Naive B cell (primary cell): ENCODE results near the gene EEIG1. TPM values are rescaled to one million over a fixed set of nuclear protein-coding genes. Genes with fewer than 3 reads are reported as not detected.
A peak's percentile ranks its signal among the peaks of the same experiment; 100 is the strongest.

Experiments
- ATAC-seq, 2 donors: fragments of 150-1000 bp; cut with Tn5 transposase; 2 replicates each; pipeline ENCODE4 v1.10.0; 2021; ENCODE audit warnings: low read depth in 2 of 2, mild to moderate bottlenecking in 2 of 2, moderate library complexity in 2 of 2
- DNase-seq: peaks from one replicate; pipeline ENCODE4 v3.0.0; 2022
- H3K27ac Mint-ChIP-seq, 6 donors: one replicate each; pipeline ENCODE4 v1.8.0; 2020 to 2022; ENCODE audit warnings: mild to moderate bottlenecking in 6 of 6, mixed read lengths in 6 of 6, moderate library complexity in 5 of 6, inconsistent platforms in 2 of 6
- H3K27me3 Mint-ChIP-seq, 3 donors: one replicate each; pipeline ENCODE4 v1.8.0; 2021 to 2022; ENCODE audit warnings: mixed read lengths in 3 of 3, mild to moderate bottlenecking in 1 of 3
- H3K36me3 Mint-ChIP-seq, 2 donors: one replicate each; pipeline ENCODE4 v1.8.0; 2020 to 2022; ENCODE audit warnings: mixed read lengths in 2 of 2, inconsistent platforms in 1 of 2, mild to moderate bottlenecking in 1 of 2
- H3K4me1 Mint-ChIP-seq, 3 donors: one replicate each; pipeline ENCODE4 v1.8.0; 2020 to 2022; ENCODE audit warnings: mixed read lengths in 3 of 3, inconsistent platforms in 1 of 3, mild to moderate bottlenecking in 1 of 3, moderate library complexity in 1 of 3
- H3K4me3 Mint-ChIP-seq, 8 donors: one replicate each; pipeline ENCODE4 v1.8.0; 2020 to 2022; ENCODE audit warnings: mild to moderate bottlenecking in 8 of 8, mixed read lengths in 8 of 8, moderate library complexity in 8 of 8, inconsistent platforms in 2 of 8
- H3K9me3 Mint-ChIP-seq, 7 donors: one replicate each; pipeline ENCODE4 v1.8.0; 2020 to 2022; ENCODE audit warnings: mixed read lengths in 7 of 7, mild to moderate bottlenecking in 5 of 7, inconsistent platforms in 2 of 7, moderate library complexity in 1 of 7
- polyA plus RNA-seq, 6 donors: library from polyadenylated mRNA; unstranded; fragments of 300-500 nt; fragmentation: Illumina TruSeq; gene quantifications; one replicate each; pipeline ENCODE4 v1.2.3, GENCODE V29; 2021; ENCODE audit warnings: low read depth in 6 of 6

EEIG1 gene
- polyA plus RNA-seq, 6 donors from 2014 or later = 12.3 to 36.9 (median 21.6) TPM

DNA sequence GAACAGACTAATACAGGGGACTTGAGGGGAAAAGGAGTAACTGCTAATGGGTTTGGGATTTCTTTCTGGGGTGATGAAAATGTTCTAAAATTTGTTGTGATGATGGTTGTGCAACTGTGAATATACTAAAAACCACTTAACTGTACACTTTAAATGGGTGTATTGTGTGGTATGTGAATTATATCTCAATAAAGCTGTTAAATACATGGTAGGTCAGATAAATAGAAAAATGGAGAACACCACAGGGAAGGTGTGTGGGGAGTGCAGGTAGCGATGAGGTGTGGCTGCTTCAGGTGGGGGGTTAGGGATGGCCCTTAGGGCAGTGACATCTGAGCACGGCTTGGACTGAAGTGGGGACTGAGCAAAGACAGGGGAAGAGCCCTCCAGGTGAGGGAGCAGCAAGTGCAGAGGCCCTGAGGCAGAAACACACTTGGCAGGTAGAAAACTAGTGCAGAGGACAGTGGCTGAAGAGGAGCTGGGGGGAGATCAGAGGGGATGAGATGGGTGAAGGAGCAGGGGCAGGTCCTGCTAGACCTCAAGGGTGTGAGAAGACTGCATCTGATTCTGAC is 20.9 kb downstream of the EEIG1 start:
- no peak for ATAC-seq
- Mint-ChIP-seq H3K27ac (peak overlapping the region; percentile 58 to 90 (median 78)), H3K9me3 (no peaks in the 10 kb centered on the region), H3K27me3 (no peaks in the 10 kb centered on the region), H3K4me3 (peak overlapping the region in 3 of 8 donors; percentile 4 to 33 (median 18)), H3K4me1 (peaks cover 48 to 90% (median 67%) of the 10 kb centered on the region in 3 donors), H3K36me3 (peaks cover 0 to 9% of the 10 kb centered on the region in 2 donors)
- DNase-seq = no peak

DNA sequence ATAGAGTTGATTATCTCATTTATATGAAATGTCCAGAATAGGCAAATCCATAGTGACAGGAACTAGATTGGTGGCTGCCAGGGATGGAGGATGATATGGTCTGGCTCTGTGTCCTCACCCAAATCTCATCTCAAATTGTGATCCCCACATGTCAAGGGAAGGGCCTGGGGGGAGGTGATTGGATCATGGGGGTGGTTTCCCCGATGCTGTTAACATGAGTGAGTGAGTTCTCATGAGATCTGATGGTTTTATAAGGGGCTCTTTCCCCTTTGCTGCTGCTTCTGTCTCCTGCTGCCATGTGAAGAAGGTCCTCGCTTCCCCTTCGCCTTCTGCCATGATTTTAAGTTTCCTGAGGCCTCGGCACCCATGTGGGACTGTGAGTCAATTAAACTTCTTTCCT is 21.4 kb downstream of the EEIG1 start:
- Mint-ChIP-seq H3K4me3 (peak overlapping the region in 2 of 8 donors; percentile 18 to 33), H3K27ac (peak overlapping the region in 5 of 6 donors; percentile 63 to 90 (median 86)), H3K9me3 (no peaks in the 10 kb centered on the region), H3K36me3 (peaks cover 0 to 9% of the 10 kb centered on the region in 2 donors), H3K4me1 (peaks cover 46 to 90% (median 70%) of the 10 kb centered on the region in 3 donors), H3K27me3 (no peaks in the 10 kb centered on the region)
- DNase-seq = no peak
- ATAC-seq = peak; percentile 6 to 7

DNA sequence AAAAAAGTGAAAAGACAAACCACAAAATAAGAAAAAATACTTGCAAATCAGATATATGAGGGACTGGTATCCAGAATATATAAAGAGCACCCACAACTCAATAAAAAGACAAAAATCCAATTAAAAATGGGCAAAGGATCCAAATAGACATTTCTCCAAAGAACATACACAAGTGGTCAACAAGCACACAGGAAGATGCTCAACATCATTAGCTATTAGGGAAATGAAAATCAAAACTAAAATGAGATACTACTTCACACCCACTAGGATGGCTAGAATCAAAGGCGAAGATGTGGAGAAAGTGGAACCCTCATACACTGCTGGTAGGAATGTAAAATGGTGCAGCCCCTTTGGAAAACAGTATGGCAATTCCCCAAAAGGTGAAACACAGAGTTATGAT is 22.1 kb downstream of the EEIG1 start:
- peaks cover 47 to 85% (median 66%) of the 10 kb centered on the region in 3 donors for H3K4me1 Mint-ChIP-seq
- H3K9me3 Mint-ChIP-seq = no peaks in the 10 kb centered on the region
- DNase-seq = no peak
- peak overlapping the region in 4 of 6 donors; percentile 0 to 87 (median 64) for H3K27ac Mint-ChIP-seq
- no peaks in the 10 kb centered on the region for H3K27me3 Mint-ChIP-seq
- H3K36me3 Mint-ChIP-seq = peaks cover 0 to 9% of the 10 kb centered on the region in 2 donors
- ATAC-seq = no peak
- H3K4me3 Mint-ChIP-seq = peak overlapping the region in 1 of 8 donors; percentile 55

DNA sequence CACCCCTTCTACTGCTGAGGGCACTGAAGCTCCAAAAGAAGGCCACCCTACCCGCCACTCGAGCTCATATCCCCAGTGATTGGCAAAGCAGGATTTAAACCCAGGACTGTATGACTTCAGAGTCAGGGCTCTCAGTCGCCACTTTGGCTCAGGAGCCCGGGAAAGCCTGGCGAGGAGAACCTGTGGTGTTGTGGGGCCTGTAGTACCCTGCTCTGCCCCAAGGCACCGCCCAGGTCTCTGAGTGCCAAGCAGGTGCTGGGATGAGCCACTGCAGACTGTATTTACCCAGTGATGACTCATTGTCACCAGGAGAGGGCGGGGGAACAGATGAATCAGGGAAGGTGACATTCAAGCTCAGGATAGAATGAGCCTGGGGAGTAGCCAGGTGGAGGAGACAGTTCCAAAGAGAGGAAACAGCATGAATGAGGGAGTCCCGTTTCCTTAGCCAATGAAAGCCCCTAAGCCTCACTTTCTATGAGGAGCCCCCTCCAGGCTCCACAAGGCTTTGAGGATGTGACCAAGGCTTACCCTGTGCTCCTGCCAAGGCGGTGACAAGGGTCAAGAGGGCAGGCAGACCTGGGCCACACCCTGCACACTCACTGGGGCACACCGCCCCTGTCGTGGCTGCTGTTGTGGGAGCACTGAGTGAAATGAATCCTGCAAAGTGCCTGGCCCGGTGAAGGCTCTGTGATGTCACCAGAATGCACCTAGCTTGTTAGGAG is 25.3 kb downstream of the EEIG1 start:
- H3K4me1 Mint-ChIP-seq = peaks cover 36 to 64% (median 49%) of the 10 kb centered on the region in 3 donors
- H3K4me3 Mint-ChIP-seq = peak overlapping the region in 1 of 8 donors; percentile 7
- H3K27ac Mint-ChIP-seq = peak overlapping the region in 4 of 6 donors; percentile 60 to 96 (median 72)
- peak; percentile 43 for DNase-seq
- no peaks in the 10 kb centered on the region for H3K36me3 Mint-ChIP-seq
- ATAC-seq = peak; percentile 91 to 94
- no peaks in the 10 kb centered on the region for H3K27me3 Mint-ChIP-seq
- H3K9me3 Mint-ChIP-seq = no peaks in the 10 kb centered on the region

DNA sequence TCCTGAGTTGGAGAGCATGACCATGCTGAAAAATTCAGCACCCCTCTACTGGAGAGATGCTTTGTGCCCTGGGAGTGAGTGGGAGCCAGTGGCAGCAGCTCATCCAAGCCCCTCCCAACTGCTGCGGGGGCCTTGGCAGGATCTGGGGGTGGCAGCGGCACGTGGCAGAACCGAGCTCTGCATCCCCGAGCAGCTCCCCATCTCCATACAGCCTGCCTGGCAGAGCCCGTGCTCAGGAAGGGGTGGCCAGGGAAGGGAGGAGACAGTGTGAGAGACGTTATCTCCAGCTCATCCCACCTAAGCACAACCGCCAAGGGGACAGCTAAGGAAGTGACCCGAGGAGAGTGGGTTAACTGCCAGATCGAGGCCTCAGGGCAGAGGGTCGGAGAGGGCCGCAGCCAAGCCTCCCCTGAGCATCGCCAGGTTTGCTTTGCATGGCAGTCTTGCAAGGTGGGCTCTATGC is 25.9 kb downstream of the EEIG1 start:
- Mint-ChIP-seq H3K4me3 (no peak overlapping the region), H3K27me3 (no peaks in the 10 kb centered on the region), H3K9me3 (no peaks in the 10 kb centered on the region), H3K27ac (peak overlapping the region in 2 of 6 donors; percentile 56 to 80), H3K4me1 (peaks cover 34 to 60% (median 47%) of the 10 kb centered on the region in 3 donors), H3K36me3 (no peaks in the 10 kb centered on the region)
- DNase-seq = no peak
- ATAC-seq = no peak

DNA sequence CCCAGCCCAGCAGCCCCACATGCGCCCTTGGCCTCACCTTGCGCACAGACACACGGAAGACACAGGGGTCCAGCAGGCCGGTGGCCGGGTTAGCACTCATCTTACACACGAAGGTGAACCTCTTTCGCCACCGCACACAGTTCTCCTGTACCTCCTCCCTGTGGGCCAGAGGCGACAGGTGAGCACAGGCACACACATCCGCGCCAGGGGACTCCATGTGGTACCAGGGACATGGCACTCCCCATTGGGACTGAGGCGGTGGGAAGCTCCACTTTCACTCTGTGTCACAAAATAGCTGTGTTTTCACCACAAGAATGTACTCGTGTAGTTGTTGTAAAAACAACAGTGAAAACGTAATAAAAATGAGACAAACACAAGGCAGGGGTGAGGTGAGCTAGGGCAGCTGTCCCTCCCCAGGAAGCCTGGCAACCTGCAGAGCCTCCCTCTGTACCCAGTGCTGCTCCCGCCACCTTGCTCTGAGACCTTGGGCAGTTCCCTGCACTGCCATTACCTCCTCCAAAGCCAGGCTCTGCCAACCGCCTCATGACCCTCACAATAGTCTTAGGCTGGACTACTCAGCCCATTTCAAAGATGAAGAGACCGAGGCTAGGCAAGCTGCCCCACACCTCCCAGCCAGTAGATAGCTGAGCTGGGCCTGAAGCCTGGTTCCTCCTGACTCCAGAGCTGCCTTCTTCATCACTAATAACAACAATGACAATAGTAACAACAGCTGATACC is 26.9 kb downstream of the EEIG1 start:
- H3K27ac Mint-ChIP-seq = peak overlapping the region in 4 of 6 donors; percentile 9 to 65 (median 33)
- no peaks in the 10 kb centered on the region for H3K9me3 Mint-ChIP-seq
- H3K27me3 Mint-ChIP-seq = no peaks in the 10 kb centered on the region
- H3K36me3 Mint-ChIP-seq = no peaks in the 10 kb centered on the region
- H3K4me1 Mint-ChIP-seq = peaks cover 27 to 51% (median 38%) of the 10 kb centered on the region in 3 donors
- DNase-seq (no peak), ATAC-seq (no peak)
- no peak overlapping the region for H3K4me3 Mint-ChIP-seq

DNA sequence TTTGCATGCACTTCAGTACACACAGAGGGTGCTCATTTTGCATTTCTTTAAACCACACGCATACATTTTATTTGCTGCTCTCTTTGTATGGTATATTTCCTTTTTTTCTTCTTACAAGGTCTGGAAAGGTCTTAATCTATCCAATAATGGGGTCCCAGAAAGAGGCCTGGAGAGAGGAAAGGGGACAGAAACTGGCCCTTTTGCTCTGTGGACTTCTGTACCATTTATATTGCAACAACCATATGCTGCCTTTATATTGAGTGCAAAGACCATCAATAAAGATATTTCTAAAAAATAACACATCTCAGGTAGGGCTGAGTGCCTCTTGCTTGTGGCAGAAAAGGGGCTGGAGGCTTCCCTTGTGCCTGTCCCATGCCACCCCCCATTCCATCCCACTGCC is 27.6 kb downstream of the EEIG1 start:
- H3K27me3 Mint-ChIP-seq = no peaks in the 10 kb centered on the region
- H3K9me3 Mint-ChIP-seq = no peaks in the 10 kb centered on the region
- DNase-seq (no peak), ATAC-seq (no peak)
- H3K36me3 Mint-ChIP-seq = no peaks in the 10 kb centered on the region
- peak overlapping the region in 1 of 6 donors; percentile 60 for H3K27ac Mint-ChIP-seq
- peaks cover 26 to 49% (median 39%) of the 10 kb centered on the region in 3 donors for H3K4me1 Mint-ChIP-seq
- H3K4me3 Mint-ChIP-seq = no peak overlapping the region

DNA sequence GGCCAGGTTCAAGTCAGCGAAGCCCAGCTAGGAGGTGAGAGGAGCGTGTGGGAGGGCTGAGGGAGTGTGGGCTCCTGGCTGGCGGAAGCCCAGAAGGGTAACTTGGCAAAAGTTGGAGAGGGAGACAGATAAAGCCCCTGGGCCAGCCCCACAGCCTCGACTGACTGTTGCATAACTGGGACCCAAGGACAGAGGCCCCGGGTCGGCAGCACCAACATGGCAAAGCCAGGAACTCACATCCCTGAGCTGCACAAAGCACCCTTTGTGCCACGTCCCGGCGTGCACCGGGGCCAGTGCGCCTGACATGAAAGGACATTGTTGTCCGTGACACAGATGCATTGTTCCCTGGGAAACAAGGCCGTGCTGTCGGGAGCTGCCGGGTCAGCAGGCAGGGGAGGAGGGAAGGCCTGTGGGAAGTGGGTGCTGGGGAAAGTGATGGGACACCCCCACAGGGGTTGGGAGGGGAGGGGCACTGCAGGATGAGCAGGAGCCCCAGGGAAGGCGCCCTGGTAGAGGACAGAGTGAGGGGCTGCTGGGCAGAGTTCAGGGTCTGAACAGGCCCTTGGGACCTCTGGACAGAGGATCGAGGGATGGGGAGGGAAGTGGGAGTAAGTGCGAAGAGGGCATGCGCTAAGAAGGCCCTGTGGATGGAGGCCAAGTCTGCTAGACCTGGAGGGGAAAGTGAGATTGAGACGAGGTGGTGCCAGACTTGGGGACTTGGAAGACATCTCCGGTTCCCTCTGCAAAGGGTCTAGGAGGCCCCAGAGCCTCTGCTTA is 30.1 kb downstream of the EEIG1 start:
- H3K27ac Mint-ChIP-seq = peak overlapping the region in 4 of 6 donors; percentile 69 to 88 (median 79)
- no peak overlapping the region for H3K4me3 Mint-ChIP-seq
- ATAC-seq = no peak
- no peak for DNase-seq
- peaks cover 21 to 30% (median 28%) of the 10 kb centered on the region in 3 donors for H3K4me1 Mint-ChIP-seq
- H3K9me3 Mint-ChIP-seq = no peaks in the 10 kb centered on the region
- no peaks in the 10 kb centered on the region for H3K36me3 Mint-ChIP-seq
- H3K27me3 Mint-ChIP-seq = no peaks in the 10 kb centered on the region

DNA sequence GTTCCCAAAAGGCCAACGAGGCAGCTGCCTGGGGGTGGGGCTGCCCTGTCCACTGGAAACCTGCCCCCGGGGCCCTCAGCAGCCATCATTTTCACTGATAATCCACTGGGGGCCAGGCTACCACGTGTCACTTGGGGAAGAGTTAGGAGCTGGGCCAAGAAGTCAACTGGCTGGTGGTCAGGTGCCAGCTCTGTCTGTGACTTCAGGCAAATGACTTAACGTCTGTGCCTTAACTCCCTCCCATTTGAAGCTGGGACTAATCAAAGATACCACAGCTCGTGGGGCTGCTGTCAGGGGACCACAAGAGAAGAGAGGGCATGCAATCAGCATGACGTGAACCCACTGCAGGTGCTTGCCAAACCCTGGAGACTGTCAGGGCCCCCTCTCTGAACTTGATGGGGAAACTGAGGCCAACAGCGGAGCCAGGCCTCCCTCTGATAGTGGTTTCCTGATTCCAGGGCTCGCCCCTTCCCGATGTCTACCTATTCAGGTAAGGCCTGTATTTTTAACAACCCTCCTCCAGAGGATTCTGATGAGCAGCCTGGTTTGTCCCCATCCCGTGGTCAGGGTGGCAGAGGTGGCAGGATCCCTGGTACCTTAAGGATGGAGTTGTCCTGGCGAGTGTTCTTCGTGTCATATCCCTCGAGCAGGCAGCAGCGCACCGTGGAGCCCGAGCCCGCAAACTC is 30.8 kb downstream of the EEIG1 start:
- ATAC-seq (no peak), DNase-seq (no peak)
- Mint-ChIP-seq H3K27me3 (no peaks in the 10 kb centered on the region), H3K9me3 (no peaks in the 10 kb centered on the region), H3K36me3 (no peaks in the 10 kb centered on the region), H3K27ac (peak overlapping the region in 5 of 6 donors; percentile 37 to 88 (median 79)), H3K4me3 (no peak overlapping the region), H3K4me1 (peaks cover 15 to 23% (median 22%) of the 10 kb centered on the region in 3 donors)

DNA sequence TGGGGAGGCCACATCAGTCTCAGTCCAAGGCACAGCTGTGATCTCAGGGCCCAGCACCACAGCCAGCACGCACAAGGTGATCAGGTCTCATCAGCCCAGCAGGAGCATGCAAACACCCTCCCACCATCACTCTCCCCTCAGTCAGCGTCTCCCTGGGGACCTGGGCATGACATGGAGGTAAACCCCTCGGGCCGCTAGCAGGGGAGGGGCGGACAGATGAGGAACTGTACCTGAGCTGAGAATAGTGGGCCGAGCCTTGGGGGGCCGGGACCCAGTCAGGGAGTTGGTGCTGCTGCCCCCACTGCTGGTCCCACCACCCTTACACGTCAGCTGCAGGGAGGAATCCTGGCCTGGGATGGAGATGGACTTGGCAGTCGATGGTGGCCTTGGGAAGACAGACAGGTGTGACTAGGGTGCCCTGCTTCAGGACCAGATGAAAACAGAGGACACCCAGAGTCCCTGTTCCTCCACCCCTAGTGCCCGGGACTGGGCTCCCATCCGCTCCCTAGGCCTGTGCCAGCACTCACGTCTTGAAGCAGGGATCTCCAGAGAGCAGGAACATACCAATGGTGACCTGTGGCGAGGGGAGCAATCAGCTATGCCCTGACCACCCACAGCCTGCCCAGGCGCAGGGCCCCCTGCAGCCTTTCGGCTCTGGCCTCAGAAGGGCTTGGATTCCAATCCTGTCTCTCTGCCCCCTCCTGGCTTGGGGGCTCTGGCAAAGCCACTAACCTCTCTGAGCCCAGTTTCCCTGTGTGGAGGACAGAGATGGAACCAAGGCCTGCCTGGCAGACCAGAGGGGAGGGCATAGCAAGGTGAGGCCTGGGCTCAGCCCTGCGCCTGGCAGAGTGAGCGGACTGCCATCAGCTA is 32.7 kb downstream of the EEIG1 start:
- Mint-ChIP-seq H3K4me1 (peaks cover 21 to 30% (median 29%) of the 10 kb centered on the region in 3 donors), H3K27ac (peak overlapping the region in 3 of 6 donors; percentile 47 to 69 (median 63)), H3K27me3 (no peaks in the 10 kb centered on the region), H3K9me3 (no peaks in the 10 kb centered on the region), H3K36me3 (no peaks in the 10 kb centered on the region), H3K4me3 (no peak overlapping the region)
- ATAC-seq (no peak), DNase-seq (no peak)

DNA sequence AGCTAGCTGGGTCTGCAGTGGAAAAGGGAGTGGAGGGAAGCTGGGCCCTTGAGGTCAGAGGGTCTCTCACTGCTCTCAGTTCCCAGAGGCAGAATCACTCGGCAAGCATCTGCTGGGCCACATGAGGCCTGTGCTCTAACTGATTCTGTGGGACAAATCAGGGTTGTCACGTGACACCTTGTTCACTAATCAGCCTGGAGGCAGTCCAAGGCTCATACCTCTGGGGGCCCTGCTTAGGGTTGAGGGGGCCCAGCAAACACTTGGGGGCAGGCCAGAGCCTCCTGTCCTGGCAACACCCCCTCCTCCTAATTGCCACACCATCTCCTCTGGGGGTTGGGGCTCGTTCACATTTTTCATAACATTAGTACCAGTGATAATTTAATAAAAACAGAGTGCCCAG is 34.1 kb downstream of the EEIG1 start:
- Mint-ChIP-seq H3K4me3 (no peak overlapping the region), H3K4me1 (peaks cover 28 to 36% (median 35%) of the 10 kb centered on the region in 3 donors), H3K27me3 (no peaks in the 10 kb centered on the region), H3K9me3 (no peaks in the 10 kb centered on the region), H3K27ac (peak overlapping the region in 2 of 6 donors; percentile 56 to 69), H3K36me3 (no peaks in the 10 kb centered on the region)
- DNase-seq = no peak
- no peak for ATAC-seq

DNA sequence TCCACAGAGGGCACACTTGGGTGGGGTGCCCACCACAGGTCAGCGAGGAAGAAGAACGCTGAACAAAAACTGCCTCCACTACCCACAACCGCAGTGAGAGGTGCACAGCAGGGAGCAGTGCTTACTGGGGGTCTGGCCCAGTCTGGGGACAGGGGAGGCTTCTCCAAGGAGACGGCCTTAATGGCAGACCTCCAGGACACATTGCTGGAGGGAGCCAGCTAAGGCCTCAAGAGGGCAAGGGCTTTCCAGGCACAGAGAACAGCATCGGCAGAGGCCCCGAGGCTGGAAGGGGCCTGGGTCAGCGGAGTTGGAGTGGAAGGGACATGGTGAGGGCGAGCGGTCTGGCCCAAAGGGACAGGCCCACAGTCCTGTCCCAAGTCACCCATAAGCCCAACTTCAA is 34.8 kb downstream of the EEIG1 start:
- DNase-seq (no peak), ATAC-seq (no peak)
- H3K36me3 Mint-ChIP-seq = no peaks in the 10 kb centered on the region
- H3K4me1 Mint-ChIP-seq = peaks cover 28 to 33% (median 32%) of the 10 kb centered on the region in 3 donors
- no peaks in the 10 kb centered on the region for H3K9me3 Mint-ChIP-seq
- no peaks in the 10 kb centered on the region for H3K27me3 Mint-ChIP-seq
- no peak overlapping the region for H3K4me3 Mint-ChIP-seq
- peak overlapping the region in 1 of 6 donors; percentile 37 for H3K27ac Mint-ChIP-seq
